T1000 (cell line): ENCODE measurements around the gene KCNIP3.
"Not testable (repeated sequence)": the region's sequence is repeated elsewhere in the genome, so short reads cannot be mapped to it uniquely, and the experiment has no call there.

Experiments used
- DNase-seq: peaks from one replicate; lab custom pipeline; 2025; ENCODE audit warnings: mixed read lengths; lab: John Stamatoyannopoulos, UW

Gene KCNIP3

GRCh38 chr2:95415138-95415537, 118.0 kb downstream of the KCNIP3 start:
- DNase-seq: not testable (repeated sequence)

DNA sequence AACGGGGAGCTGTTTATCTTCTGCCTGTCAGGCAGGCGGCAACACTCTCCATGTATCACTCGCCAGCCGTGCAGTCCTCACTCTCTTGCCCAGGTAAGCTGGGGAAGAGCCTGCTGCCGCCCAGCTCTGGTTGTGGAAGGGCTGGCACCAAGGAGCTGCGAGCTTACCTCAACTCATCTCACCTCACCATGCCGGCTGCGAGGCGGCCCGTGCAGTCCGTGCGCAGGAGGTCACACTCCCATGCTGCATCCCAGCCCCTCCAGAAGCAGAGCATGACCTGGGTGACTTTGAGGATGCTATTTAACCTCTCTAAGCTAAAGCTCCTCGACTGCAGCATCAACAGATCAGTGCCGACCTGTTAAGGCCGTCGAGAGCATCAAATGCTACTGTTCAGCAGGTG, 118.4 kb downstream of the KCNIP3 start:
- not testable (repeated sequence) for DNase-seq

DNA sequence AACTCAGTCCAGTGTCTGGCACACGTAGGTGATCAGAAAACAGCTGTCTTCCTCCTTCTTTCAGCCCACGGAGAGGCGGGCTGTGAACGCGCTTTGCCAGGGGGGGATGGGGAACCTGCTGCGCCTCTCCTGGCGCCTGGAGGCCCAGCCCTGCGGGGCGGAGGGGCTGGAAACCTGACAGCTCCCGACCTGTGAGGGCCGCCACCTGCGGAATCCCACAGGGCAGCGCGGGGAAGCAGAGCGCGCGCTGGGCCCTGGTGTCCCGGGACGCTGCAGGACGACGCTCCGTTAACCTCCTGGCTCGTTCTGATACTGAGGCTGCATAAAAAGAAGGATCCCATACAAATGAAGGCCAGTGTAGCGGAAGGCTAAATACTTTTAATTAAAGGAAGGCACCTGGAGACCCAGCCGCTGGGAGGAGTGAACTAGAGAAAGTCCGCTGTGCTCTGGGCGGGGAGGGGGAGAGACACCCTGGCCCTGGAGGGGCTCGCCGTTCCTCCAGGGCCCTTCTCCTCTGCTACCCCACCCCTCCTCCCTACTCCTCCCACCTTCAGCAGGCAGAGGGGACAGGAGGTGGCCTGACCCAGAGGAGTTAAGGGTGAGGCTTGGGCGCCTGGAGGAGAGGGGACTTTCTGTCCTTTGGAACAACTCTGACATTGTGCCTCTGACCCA, 130.2 kb downstream of the KCNIP3 start:
- not testable (repeated sequence) for DNase-seq

DNA sequence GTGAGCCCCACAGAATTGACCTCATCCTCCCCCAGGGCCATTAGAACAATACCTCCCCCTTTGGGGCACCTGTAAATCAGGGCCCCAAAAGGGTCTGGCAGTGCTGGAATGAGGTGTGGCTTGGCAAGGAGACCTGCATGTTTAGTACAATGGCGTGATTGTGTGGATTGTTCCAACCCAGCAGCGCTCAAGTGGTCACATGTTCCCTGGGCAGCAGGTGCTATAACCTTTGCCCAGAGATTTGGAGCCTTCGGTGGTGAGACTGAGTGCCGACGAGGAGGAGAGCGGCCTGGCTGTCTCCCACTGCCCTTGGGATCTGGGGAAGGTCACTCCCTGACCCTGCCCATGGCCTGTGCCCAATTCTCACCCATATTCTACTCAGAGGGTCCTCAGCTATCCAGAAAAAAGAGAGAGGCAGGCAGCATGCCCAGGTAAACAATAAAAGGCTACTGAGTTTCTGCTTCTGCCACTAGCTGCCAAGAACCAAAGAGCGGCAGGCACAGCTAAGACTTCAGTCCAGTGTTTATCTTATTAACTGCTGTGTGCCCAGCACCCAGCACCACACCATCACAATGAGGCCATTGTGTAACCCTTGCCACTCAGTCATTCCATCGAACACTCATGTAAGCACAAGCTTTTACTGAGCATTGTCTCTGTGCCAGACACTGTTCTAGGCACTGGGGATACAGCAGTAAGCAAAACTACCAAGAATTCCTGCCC, 132.8 kb downstream of the KCNIP3 start:
- DNase-seq: not testable (repeated sequence)

GRCh38 chr2:95433373-95433772, 136.2 kb downstream of the KCNIP3 start:
- DNase-seq: not testable (repeated sequence)

DNA sequence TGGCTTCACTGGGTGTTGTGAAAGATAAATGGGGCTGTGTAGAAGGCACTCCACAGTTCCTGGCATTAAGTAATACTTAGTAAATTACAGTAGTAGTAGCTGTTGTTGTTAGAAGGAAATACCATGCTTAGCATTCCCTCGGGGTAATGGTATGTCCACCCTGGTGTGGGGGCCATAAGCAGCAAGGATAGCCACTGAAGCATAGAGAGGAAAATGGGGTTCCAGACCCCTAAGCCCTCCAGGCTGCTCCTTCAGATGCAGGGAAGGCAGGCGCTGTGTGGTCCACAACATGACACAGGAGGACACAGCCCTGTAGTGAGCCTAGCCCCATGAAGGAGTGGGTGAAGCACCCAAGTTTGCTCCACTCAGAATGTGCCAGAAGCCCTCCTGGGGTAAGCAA, 136.8 kb downstream of the KCNIP3 start:
- not testable (repeated sequence) for DNase-seq

- DNase-seq: peak; percentile 93
Measured at GRCh38 chr2:95434507-95435076, 137.4 kb downstream of the KCNIP3 start.

- not testable (repeated sequence) for DNase-seq
Measured at GRCh38 chr2:95435162-95435871, 138.2 kb downstream of the KCNIP3 start.
